NCI-H2107 treated with DMSO at 0.1 percent for 48 hours (cell line): ENCODE measurements around the gene ZNF189.
"Not testable (repeated sequence)": the region's sequence is repeated elsewhere in the genome, so short reads cannot be mapped to it uniquely, and the experiment has no call there.

Experiments used
- DNase-seq: peaks from one replicate; lab custom pipeline; 2025; ENCODE audit not compliant: unreplicated experiment; lab: John Stamatoyannopoulos, UW

Gene ZNF189

GRCh38 chr9:101376111-101376848 is 22.4 kb upstream of the ZNF189 start:
- DNase-seq = no peak

GRCh38 chr9:101380295-101380694 is 18.4 kb upstream of the ZNF189 start:
- DNase-seq = no peak

DNA sequence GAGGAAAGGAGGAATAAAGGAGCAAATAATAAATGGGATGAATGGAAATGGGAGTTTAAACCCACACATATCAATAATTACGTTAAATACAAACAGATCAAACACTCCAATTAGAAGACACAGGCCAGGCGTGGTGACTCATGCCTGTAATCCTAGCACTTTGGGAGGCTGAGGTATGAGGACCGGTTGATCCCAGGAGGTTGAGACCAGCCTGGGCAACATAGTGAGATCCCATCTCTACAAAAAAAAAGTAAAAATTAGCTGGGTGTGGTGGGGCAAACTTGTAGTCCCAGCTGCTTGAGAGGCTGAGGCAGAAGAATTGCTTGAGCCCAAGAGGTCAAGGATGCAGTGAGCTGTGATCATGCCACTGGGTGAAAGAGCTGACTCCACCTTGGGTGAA is 17.5 kb upstream of the ZNF189 start:
- DNase-seq = no peak

DNA sequence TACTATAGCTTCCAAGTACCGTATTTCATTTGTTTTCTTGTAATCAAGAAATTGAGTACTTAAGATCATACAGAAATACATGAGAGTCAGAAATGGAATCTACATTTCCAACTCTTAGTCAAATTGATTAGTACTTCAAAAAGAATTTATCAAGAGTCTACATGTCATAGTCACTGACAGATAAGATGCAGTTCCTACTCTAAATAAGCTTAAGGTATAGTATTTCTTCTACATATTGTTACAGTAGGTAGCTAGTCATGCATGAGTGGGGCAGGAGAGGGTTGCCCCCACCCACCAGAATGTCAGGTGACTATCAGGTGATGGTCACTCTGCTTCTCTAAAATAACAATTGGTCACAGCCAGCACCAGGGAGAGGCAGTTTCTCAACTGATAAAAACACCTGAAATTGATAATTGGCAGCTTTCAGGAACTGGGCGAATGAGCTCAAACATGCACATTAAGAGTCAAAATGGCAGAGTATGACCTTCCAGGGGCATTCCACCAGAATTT is 16.8 kb upstream of the ZNF189 start:
- DNase-seq = no peak

DNA sequence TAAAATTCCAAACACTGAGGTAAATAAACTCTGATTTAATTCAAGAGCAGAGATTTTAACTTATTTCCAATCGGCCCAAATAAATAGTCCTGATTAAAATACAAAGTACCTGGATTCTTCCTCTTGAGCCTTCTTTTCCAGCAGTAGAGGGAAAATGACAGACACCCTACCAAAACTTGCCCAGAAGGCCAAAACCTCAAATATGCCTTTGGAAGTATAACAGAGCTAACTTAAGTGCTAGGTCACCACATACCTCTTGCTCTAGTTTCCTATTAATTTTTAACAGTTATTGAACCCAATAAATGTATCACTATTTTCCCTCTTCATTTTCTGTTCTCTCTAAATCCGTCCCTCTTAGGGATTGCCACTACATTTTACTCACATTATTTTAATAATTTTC is 15.3 kb upstream of the ZNF189 start:
- no peak for DNase-seq

- not testable (repeated sequence) for DNase-seq
These were observed 13.6 kb upstream of the ZNF189 start, which contains the start of gene BAAT for GRCh38 chr9:101384873-101385536. Gene BAAT (minus strand): TSS chr9:101385006. CDS start chr9:101371404, 13,602 bp downstream.

- DNase-seq = peak; percentile 82
These were observed 10.7 kb upstream of the ZNF189 start for GRCh38 chr9:101387871-101388506.

DNA sequence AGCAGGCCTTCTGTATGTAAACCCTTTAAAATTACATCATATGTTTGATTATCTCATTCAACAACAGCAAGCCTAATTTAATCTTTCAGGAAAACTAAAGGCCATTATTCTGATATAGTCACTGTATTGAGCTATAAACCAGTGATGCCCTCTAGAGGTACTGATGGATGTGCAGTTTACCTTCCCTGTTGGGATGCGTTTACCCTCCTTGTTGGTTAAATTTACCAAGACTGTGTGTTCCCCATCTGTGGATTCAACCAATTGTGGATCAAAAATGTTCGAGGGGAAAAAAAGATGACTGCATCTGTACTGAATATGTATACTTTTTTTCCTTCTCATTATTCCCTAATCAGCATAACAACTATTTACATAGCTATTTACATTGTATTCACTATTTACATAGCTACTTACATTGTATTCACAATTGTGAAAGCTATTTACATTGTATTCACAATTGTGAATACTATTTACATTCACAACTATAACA is 10.1 kb upstream of the ZNF189 start:
- peak; percentile 49 for DNase-seq

- DNase-seq = no peak
These were observed 5.5 kb upstream of the ZNF189 start for GRCh38 chr9:101393135-101393534.

DNA sequence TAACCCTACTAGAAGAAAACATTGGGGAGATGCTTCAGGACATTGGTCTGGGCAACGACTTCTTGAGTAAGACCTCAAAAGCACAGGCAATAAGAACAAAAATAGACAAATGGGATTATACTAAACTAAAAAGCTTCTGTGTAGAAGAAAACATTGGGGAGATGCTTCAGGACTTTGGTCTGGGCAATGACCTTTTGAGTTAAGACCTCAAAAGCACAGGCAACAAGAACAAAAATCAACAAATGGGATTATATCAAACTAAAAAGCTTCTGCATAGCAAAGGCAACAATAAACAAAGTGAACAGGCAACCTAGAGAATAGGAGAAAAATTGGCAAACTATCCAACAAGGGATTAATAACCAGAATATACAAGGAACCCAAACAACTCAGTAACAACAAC is 4.0 kb upstream of the ZNF189 start:
- DNase-seq = no peak

DNA sequence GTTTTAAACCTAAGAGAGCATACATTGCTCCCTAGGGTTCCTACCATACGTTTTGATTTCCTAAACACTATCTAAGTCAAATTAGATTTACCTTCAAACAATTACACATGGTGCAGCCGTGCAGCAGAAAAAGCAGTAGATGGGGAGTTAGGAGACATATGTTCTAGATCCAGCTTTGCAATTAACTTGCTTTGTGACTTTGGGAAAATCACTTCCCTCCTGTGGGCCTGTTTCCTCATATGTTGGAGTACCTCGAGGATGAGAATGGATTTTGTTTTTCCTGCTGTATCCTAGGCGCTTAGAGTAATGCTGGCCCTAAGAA is 944 bp upstream of the ZNF189 start:
- DNase-seq = no peak

DNA sequence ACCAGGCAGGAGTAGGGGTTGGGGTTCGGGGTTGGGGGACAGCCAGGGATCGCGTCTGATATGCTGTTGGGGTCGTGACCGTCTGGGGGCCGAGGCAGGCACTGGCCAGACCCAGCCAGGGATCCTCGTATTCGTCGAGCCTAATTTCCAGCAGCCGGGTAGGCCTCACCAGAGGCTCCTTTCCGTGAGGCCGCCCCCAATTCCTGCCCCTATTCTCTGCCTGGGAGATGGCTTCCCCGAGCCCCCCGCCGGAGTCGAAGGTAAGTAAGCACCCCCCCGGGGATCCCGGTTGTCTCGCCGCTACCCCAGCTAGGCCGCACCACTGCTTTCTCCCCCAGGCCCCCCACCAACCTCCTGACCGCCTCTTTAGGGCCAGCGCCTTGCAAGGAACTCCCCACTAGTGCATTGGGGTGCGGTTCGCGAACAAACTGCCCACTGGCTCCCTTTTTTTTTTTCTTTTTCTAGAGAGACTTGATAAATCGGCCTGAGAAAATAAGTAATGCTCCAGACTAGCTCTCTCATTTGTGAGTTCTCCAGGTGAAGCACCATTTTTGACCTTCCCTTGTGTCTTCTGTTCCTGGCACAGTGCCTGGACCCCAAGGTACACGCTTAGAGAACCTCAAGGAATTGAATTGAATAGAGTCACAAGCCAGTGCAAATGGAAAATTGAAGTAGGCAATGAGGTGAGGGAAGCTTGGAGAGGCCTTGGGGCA is 435 bp downstream of the ZNF189 start:
- DNase-seq = no peak

GRCh38 chr9:101399643-101399970 is 956 bp downstream of the ZNF189 start:
- DNase-seq = no peak

DNA sequence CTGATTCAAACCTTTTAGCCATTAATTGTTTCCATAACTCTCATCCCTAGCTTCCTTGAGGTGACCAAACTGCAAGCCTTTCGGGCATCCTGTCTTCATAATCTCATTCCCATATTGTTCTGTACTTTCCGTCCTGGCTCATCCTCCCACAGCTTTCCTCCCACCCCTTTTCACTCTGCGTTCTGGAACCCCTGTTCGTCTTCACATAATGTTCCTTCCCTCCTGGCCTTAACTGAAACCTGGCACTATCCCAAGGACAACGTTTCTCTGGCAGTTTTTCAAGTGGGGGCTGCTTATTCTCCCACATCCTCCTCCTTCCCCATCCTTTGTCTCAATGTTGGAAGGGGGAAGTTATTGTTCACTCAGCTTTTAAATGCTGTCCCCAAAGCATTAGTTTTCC is 1.5 kb downstream of the ZNF189 start:
- DNase-seq = no peak

GRCh38 chr9:101403516-101404285 is 5.0 kb downstream of the ZNF189 start:
- no peak for DNase-seq

DNA sequence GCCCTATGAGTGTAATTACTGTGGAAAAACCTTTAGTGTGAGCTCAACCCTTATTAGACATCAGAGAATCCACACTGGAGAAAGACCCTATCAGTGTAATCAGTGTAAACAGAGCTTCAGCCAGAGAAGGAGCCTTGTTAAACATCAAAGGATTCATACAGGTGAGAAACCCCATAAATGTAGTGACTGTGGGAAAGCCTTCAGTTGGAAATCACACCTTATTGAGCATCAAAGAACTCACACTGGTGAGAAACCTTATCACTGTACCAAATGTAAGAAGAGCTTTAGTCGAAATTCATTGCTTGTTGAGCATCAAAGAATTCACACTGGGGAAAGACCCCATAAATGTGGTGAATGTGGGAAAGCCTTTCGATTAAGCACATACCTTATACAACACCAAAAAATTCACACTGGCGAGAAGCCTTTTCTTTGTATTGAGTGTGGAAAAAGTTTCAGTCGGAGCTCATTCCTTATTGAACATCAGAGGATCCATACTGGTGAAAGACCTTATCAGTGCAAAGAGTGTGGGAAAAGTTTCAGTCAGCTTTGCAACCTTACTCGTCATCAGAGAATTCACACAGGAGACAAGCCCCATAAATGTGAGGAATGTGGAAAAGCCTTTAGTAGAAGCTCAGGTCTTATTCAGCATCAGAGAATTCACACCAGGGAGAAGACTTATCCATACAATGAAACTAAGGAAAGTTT is 9.9 kb downstream of the ZNF189 start:
- DNase-seq = no peak

GRCh38 chr9:101409079-101409477 is 10.4 kb downstream of the ZNF189 start:
- DNase-seq = no peak

DNA sequence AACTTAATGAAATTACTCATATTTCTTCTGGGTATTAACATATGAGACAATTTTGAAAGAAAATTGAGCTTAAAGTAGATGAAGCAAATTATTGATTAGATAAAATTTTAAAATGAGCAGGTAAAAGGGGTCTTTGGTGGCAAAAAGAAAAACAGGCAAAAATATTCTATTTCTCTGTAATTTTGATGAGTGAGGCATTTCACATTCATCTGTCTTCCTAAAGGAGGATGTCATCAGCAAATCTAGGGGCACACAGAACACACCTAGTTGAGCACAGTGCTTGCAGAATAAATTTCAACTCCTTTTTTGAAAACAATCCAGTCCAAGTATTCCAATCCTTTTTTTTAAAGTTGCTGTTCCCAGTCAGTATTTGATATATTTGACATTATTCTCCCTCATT is 16.2 kb downstream of the ZNF189 start:
- no peak for DNase-seq

- no peak for DNase-seq
These were observed 16.9 kb downstream of the ZNF189 start for GRCh38 chr9:101415578-101415977.

DNA sequence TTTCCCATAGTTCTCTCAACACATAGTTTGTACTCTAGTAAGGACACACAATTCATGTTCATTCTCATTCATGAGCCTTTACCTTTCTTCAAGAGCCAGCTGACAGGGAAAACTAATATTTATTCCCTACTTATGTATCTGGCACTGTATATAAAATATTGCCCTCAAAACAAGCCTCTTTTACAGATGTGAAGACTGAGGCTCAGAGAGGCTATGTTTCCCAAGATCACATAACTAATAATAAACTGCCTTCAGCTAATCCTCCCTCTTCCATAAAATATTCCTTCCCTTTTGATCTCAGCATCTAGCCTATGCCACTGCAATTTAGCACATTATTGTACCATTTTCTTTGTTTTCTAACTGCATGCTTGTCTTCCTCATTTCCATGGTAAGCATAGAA is 18.7 kb downstream of the ZNF189 start:
- no peak for DNase-seq
